Measurements from ENCODE around the gene SKIDA1.

Gene SKIDA1

GRCh38 chr10:21514818-21515351, 10.6 kb downstream of the SKIDA1 start:
- H3K4me3 ChIP-seq (ENCODE audit: low read depth, low read length): no peak overlapping the region
- no peak for DNase-seq (ENCODE audit: low read depth)
- TF ChIP-seq CTCF (IDR thresholded peaks at IDR 0.05; ENCODE audit: low read depth, low read length, missing control alignments): no peak

GRCh38 chr10:21514129-21514817, 11.2 kb downstream of the SKIDA1 start:
- no peak overlapping the region for H3K4me3 ChIP-seq (ENCODE audit: low read depth, low read length)
- DNase-seq (ENCODE audit: low read depth): no peak
- no peak for TF ChIP-seq CTCF (IDR thresholded peaks at IDR 0.05; ENCODE audit: low read depth, low read length, missing control alignments)

GRCh38 chr10:21513405-21513788, 12.1 kb downstream of the SKIDA1 start:
- no peak overlapping the region for H3K4me3 ChIP-seq (ENCODE audit: low read depth, low read length)
- no peak for TF ChIP-seq CTCF (IDR thresholded peaks at IDR 0.05; ENCODE audit: low read depth, low read length, missing control alignments)

DNA sequence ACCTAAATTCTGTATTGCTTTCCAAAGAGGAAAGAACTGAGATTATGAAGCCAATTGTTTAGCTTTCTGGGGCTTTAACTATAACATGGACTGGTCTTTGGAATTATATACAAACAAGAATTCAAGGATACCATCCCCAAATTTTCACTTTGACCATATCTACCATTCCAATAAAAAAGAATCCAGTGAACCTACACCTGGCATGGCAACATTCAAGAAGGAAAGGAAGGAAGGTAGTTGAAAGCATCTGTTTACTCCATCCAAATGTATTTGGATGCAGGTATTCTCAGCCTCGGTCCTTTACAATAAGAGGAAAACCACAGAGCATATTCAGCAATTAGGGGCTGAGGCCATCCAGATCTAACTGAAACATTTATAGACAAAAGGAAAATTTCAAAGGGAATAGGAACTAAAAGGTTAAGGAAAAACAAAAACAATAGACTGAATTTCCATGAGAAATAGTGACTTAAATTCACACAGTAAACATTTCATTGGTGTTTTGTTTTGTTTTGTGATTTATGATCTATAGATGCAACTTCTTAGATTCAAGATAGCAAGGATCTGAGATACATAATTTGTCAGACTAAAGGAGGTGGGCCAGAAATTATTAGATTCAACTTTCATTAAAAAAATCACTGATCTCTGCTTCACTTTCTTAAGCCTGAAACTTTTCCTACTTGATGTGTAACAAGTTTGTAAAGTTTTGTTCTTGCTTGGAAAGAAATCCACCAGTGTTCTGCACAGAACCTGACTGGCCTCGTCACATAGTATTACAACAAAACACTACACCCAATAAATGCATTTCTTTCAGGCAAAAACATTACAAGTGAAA, 12.7 kb downstream of the SKIDA1 start:
- H3K4me3 ChIP-seq (ENCODE audit: low read depth, low read length): no peak overlapping the region
- no peak for TF ChIP-seq CTCF (IDR thresholded peaks at IDR 0.05; ENCODE audit: low read depth, low read length, missing control alignments)

More at GRCh38 chr10:21513405-21513788, 12.1 kb downstream of the SKIDA1 start:
- DNase-seq (ENCODE audit: low read depth): no peak

DNA sequence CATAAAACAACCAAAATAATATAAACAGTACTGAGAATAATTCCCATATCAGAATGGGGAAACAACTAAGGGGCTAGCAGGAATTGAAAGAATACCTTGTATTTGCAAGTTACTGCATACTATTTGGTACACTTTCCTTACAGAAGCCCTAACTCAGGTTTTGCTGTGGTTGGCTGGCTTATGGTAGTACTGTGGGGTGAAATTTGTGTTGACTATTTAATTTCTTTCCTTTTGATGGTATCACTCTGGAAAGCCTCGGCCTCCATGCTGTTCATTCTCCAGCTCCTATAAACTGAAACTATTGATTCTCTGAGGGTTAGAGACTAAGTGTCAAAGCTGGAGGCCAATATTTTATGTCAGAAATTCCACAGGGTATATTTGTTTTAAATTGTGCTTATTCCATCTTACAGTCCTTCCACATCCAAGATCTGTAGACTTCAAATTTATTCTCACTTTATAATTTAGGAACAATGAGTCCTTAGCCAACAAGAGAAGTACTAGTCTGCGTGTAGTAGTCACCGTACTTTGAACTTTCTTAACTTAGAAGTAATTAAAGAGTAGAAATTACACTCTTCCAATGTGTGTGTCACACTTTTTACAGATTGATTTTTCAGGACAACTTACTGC, 13.4 kb downstream of the SKIDA1 start:
- no peak overlapping the region for H3K4me3 ChIP-seq (ENCODE audit: low read depth, low read length)
- TF ChIP-seq CTCF (IDR thresholded peaks at IDR 0.05; ENCODE audit: low read depth, low read length, missing control alignments): no peak
- no peak for DNase-seq (ENCODE audit: low read depth)

More for the DNA sequence above, 12.7 kb downstream of the SKIDA1 start:
- DNase-seq (ENCODE audit: low read depth): no peak

DNA sequence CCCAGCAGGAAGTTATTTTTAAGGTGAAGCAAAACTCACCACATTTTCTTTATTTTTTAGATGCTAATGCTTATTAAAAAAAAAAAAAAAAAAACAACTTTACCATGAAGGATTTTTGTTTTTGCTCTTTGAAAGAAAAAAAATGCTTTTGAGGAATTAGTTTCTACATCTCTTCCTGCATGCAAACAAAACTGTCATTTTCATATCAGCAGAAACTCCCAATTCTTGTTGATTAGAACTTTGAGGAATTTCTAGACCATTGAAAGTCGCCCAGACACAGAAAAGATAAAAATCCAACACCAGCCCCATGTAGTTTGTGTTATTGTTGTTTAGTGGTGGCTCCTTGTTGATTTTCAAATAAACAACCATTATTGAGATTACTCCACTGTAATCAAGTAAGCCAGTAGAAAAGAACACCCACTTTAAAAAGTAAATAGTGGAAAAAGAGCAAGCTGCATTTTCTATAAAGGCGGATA, 14.3 kb downstream of the SKIDA1 start:
- no peak for TF ChIP-seq CTCF (IDR thresholded peaks at IDR 0.05; ENCODE audit: low read depth, low read length, missing control alignments)
- H3K4me3 ChIP-seq (ENCODE audit: low read depth, low read length): no peak overlapping the region
- no peak for DNase-seq (ENCODE audit: low read depth)
